Activated CD4-positive, CD25-positive, alpha-beta regulatory T cell treated with anti-CD3 and anti-CD28 coated beads, Interleukin-2, amount 50 U/mL, for 24 hours (primary cell): ENCODE measurements around the gene PHF12.

Experiments
- ATAC-seq, 2 donors: fragments of 150-1000 bp; cut with Tn5 transposase; one replicate each; pipeline ENCODE4 v1.10.0; 2021; ENCODE audit warnings: mild to moderate bottlenecking in 1 of 2, moderate library complexity in 1 of 2

PHF12 gene

DNA sequence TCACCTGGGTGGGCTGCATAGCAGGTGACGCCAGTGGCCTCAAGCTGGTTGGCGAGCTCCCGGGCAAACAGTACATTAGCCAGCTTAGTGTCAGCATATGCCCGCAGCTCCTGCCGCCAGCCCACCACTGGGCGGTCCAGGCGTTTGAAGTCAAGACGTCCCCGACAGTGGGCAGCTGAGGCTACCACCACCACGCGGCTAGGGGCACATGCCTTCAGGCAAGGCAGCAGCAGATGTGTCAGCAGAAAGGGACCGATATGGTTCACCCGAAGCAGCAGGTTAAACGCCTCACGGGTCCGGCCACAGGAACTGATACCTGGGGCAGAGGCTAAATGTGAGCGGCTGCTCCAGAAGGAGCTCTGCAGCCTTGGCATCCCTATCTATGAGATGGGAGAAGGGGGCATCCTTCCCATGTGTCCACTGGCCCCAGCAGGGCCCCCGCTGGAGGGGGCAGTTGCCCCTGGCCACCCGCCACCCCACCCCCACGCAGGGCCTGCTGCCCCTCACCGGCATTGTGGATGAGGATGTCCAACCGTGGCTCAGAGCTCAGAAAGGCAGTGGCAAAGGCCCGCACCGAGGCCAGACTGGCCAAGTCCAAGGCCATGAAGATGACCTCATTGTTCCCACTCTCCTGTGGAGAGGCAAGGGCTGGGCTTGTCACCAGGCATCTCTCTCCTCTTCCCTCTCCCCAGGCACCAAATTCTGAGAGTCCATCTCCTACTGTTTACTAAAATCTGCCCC is 50.2 kb downstream of the PHF12 start:
- ATAC-seq, result no peak

DNA sequence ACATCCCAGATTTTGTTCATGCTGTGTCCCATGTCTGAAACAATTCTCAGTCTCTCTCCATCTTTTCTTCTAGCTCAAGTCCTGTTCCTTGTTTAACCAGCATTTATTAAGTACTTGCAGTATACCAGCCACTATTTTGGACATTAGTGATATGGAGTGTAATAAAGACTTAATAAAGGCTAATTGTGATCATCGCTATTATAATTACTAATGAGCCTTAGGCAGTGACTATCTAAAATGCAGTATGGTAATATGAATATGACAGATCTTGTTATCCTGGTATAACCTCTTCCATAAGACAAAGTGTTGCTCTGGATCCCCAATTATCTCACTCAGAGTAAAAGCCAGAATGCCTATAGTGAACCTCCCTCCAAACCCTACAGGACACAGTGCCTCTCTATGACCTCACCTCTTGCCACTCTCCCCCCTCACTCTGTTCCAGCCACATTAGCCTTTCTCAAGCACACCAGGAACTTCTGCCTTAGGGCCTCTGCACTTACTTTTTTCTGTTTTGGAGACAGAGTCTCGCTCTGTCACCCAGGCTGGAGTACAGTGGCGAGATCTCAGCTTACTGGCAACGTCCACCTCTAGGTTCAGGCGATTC is 52.0 kb downstream of the PHF12 start:
- ATAC-seq, result no peak

DNA sequence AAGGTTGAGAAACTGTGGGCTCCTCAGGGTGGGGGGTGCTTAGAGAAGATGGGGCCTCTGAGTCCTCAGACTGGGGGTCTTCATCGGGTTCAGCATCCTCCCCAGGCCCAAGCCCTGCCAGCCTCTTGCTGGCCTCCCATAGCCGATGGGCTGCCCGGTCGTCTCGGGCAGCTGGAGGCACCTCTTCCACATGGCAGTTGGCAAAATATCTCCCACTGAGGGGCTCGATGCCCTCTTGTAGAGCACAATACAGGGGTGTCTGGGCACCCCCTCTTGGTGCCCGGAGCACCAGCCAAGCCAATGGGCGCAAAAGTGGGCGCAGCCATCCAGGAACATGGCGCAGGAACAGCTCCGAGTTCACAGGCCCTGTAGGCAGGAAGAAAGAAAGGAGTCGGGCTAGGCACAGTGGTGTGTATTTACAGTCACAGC is 52.8 kb downstream of the PHF12 start:
- ATAC-seq, result no peak

DNA sequence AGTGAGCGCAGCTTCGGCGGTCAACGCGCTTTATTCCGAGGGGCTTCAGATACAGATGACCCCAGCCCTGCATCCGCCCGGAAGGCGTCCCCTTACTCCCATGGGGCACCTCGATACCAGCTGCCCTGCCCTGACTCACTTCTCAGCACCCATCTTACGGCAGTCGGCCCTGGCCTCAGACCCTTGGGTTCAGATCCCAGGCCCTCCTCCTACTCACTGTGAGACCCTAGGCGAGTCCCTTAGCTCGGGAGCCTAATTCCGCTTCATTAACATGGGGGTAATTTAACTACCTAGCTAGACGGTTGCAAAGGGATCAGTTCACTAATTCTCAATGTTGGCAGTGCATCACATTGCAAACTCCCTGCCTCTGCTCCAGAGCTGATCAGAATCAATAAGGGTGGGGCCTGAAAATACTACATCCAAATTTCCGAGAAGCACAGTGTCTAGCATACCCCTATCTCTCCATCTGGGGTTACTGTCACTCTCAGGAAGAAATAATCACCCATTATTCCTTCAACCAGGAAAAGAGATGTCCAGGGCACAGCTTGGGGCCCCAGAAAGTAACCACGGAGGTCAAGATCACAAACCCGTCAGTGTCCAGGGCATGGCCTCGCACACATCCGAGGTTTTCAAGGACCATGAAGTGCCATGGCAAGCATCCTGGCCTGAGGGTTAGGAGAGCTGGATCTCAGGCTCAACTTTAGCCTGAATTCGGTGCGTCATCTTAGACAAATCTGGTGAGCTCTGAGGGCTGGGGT is 53.4 kb downstream of the PHF12 start:
- no peak for ATAC-seq

DNA sequence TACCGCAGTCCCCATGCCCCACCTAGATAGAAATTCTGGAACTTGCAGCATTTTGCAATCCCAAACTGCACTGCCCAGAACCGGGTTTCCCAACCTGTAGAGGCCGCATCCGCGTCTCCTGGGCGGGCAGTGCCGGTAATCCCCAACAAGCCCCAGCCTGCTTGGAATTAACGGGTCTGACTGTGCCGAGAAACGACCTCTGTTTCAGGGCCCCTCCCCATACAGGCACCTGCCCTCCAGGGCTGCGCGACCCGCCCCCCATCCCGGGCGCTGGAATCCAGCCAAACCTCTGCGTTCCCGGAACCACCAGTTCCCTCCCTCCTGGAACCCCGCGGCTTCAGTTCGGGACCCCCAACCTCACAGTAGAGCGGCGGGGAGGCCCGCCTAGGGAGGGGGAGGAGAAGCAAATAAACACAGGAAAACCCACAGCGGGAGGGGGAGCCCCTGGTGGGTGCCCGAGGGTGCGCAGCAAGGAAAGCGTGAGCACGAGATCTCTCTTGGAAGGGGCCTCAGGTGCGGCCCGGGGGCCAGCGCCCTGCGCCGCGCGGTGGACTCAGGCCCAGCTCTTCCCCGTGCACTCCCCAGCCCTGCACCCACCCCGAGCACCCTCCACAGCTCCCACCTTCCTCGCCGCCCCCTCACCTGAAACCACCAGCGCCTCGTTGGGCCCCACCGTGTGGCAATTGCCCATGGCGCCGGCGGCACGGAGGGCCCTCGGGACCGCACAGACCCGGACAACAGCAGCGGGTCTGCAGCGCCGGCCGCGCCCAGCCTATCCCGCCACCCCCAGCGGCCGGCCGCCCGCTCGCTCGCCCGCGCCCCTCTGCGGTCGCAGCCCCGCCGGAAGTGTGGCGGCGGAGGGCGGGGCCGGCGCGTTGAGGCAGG is 54.2 kb downstream of the PHF12 start, which contains the start of gene FLOT2:
TSS of gene FLOT2 (minus strand) at position 850 of the 885 bp plus-strand sequence. CDS start at position 691, 159 bp downstream.
- peak; percentile 65 to 66 for ATAC-seq

DNA sequence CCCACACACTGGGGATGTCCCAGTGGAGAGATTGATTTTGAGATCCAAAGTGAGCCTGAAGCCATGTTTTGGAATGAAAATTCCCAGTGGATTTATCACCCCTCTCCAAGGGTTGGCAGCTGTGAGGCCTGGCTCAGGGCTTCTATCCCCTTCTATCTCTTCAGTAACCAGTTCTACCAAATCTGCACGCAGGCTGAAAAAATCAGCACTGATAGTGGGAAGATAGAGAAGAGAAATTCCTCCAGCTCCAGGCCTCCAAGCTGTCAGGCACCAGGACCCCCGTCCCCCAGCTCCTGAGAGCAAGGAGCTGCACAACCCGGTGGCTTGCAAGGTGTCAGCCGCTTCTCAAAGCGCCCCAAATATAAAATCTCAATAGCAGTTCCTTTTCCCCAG is 54.8 kb downstream of the PHF12 start:
- no peak for ATAC-seq

DNA sequence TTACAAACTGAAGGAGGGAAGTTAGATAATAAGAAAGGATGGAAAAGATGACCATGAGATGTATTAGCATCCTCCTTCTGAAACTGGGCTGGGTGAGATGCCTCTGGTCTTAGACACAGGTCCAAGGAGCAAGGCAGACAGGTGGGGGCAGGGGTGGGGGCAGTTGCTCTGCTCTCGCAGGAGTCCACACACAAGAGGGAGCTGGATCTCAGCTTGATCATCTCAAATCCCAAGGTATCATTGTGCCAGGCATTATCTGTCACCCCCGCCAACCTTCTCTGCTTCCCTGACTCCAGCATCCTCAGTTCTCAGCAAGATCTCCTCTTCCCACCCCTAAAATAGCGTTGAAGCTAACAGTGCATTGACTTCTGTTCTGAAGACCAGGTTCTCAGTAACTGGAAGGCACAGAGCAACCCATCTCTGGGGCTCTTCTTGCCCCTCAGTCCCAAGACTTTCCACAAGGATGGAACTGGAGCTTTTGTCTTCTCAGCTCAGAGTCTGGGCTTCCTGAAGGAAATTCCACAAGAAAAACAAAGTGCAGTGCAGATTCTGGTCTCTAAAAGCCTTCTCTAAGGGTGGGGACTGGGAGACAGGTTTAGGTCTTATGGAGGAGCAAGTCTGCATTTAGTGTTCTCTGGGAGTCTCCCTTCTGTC is 55.4 kb downstream of the PHF12 start:
- ATAC-seq, result no peak

DNA sequence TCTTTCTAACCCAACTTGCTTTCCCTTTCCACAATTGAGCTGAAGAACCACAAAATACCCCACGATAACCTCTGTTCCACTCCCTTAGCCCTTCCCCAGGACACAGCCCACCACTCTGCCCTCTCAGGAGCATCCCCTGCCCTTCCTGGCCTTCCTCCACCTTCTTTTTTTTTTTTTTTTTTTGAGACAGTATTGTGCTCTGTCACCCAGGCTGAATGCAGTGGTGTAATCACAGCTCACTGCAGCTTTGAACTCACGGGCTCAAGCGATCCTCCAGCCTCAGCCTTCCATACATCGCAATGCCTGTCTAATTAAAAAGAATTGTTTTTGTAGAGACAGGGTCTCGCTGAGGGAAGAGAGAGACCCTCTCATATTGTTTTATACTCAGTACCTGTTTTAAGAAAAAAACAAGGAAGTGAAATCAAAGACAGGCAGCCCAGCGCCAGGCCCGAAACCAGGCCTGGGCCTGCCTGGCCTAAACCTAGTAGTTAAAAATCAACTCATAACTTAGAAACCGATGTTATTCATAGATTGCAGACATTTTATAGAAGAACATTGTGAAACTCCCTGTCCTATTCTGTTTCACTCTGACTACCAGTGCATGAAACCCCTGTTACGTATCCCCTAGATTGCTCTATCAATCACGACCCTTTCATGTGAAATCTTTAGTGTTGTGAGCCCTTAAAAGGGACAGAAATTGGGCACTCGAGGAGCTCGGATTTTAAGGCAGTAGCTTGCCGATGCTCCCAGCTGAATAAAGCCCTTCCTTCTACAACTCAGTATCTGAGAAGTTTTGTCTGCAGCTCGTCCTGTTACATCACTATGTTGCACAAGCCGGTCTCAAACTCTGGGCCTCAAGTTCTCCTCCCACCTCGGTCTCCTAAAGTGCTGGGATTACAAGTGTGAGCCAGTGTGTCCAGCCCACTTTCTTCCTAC is 57.8 kb downstream of the PHF12 start:
- peak; percentile 42 to 45 for ATAC-seq

DNA sequence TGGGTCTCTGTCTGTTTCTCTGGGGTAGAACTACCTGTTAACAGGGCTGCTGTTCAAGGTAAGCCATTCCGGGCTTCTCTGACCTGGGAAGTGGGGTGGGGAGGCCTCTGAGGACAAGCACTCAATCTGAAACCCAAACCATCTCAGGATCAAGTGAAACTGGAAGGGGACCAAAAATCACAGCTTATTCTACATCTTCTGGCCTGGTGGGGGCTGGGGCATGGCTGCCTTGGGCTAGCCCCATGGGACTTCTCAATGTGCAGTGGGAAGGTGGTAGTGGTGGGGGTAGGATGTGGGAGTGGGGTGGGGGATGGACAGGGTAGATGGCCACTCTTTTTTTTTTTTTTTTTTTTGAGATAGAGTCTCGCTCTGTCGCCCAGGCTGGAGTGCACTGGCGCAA is 59.3 kb downstream of the PHF12 start:
- no peak for ATAC-seq

DNA sequence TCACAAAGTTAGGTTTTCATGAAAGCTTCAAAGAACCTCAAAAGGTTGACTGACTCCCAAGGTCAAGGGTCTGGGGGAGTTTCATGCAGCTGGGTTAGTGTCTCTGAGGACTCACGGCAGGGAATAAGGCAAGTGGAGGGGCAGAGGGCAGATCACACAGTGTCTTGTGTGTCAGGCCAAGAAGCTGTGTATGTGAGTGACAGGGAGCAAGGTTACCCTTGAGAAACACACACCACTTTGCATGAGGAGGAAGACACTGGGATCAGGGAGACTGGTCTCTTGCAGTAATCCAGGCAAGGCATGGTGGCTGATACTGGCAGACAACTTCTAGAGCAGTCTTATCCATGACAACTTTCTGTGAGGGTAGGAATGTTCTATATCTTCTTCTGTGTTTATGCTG is 60.1 kb downstream of the PHF12 start:
- ATAC-seq, result no peak

DNA sequence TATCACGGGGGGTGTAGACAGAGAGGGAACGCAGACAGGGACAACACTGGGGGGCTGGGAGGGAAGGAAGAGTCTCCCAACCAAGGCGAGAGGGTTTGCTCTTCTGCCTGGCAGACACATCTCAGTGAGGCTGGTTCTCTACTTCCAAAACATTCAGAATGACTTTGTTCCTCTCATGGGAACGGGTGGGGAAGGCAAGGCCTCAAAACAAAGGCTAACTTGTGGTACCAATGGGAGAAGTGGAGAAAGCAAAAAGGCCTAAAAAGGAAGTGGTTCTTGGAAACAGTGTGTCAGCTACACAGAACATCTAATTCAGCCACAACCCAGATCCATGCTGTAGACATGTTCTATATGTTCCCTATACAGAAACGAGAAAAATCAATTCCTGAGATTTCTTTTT is 61.3 kb downstream of the PHF12 start:
- ATAC-seq, result no peak

DNA sequence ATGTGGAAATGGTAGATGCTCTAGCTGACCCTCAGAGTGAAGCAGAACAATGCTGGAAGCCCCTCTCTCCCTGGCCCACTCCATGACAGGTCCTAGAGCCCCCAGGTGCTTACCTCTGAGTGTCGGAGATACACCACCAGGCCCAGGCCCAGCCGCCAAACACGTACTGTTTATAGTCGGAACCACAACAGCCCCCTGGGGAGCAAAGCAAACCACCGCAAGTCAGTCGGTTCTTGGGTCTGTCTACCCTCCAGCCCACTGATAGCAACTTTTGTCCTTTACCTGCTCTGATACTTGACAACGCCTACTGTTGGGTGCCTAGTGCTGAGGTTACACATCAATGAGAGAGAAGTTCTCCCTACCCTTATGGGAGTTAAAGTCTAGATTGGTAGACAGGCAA is 62.5 kb downstream of the PHF12 start:
- no peak for ATAC-seq

DNA sequence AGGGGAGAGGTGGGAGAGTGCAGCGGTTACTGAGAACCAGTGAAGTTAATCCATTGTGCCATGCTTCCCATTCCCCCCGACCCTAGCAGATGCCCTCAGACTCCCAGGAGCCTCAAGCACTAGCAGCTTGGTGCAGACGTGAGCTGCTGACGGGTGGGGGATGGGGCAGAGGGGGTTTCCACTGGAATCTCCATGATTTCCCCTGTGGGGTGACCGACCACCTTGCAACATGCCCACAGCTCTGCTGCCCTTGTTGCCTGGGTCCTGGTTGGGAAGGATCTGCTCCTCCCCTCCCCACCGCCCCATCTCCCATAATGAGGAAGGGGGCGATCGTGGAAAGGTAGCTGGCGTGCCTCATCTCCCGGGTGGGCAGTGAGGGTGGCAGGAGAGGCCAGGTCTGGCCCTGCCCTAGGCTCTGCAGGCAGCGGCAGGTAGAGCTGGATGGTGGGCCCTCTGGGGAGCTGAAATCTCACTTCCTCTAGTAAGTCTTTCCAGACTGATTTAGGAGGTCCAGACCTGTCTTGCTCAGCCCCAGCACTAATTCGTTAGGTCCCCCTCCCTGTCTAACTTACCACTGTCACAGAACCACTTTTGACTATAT is 63.3 kb downstream of the PHF12 start:
- no peak for ATAC-seq

DNA sequence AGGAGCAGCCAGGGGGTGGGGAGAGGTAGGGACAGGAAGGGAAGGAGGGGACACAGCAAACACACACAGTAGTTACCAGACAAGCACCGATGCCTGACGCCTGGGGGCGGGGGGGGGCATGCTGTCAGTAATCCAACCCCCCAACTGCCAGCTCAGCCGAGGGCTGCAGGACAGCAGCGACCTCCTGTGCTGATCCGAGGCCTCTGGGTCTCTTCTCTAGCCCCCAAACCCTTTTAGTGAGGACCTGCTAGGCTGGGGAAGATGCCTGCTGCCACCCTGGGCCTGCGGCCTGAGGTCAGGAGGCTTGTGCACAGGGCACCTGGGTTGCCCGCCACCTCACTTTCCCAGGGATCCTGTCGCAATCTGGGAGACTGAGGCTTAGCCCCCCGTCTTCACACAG is 65.4 kb downstream of the PHF12 start:
- no peak for ATAC-seq

DNA sequence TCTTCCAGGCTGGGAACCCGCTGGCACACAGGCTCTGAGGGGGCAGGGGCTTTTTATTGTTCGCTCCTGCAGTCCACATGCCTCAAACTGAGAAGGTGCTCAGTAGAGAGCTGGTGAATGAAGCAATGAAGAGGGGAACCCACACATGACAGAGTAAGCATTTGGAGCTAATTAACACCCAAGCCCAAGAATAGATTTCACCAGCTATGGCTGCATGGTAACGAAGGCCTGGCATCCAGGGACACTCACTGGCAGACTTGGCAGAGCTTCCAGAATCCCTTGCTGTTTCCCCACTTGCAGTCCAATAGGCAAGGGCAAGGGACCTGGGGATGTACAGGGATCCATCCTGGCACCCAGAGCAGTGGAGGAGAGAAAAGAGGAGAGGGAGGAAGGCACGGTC is 66.0 kb downstream of the PHF12 start:
- no peak for ATAC-seq

DNA sequence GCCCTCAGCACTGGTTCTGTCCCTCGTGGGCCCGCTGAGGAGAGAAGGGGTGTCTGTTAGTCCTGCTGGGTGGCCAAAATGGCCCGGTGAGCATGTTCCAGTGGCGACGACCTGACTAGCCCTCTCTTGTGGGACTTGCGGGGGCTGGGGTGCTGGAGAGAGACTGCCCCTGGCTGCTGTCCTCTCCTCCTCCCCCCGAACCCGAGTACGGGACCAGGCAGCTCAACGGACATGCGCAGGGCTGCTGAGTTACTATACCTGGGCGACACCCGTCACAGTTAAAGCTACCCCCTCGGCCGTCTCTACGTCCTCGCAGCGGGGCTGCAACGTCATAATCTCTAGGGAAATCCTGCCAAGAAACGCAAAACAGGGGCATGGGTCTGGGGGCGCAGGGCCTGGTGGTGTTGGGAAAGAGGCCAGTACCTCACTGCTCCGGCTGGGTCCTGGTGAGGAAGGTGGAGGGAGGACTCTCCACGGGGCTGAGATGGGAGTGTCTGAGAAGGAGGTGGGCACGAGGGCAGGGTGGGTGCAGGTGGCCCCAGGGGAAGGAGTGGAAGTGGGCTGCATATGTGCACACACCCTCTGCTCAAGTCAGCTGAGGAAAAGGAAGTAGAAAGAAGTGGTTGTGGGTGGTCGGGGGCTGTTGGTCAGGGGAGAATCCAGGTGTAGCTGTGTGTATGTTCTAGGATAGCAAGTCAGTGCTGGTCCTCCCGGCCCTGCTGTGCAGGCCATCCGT is 67.2 kb downstream of the PHF12 start:
- no peak for ATAC-seq

DNA sequence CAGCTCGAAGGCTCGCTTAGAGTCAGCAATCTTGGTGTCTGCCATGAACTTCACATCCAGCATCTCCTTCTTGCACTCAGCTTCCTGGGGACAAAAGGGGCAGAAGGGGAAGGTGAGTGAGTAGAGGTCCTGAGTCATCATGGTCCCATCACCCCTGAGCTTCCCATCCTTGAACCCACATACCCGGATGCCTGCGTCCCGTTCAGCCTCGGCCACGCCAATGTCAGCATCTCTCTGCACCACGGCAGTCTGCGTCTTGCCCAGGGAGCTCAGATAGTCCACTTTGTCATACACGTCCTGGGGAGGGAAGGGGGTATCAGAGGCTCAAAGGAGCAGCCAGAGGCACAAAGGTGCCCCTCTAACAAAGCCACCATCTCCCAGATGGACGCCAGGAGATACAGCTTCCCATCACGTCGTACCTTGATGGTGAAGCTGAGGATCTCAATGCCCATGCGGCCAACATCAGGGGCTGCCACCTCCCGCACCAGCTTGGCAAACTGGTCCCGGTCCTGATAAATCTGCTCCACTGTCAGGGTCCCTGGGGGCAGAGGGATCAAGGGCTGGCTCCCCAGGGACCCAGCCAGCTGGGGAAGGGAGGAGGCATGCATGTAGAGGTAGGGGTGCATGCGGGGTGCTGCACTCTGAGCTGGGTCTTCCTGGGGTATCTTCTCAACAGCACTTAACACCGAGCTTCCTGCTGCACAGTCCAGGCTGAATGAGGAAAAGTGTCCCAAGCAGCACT is 69.0 kb downstream of the PHF12 start:
- no peak for ATAC-seq

DNA sequence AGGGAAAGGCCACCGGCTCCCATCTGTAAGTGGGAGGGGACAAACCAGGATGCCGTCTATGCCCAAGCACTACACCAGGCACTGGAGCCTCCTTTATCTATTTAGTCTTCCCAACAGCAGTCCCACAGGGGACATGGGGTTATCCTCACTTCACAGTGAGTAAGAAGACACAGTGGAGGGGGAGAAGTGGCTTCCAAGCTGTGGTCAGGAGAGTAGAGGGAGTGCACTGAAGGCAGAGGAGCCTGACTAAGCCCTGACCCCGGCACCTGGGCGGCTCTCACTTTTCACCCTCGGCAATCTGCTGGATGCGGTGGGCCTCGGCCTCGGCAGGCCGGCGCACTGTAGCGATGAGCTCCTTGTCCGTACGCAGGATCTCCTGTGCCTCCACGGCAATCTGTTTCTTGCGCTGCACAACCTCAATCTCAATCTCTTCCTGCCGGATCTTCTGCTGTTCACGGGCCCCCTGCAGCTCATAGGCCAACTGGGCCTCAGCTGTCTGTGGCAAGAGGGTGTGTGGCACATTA is 69.7 kb downstream of the PHF12 start:
- no peak for ATAC-seq

DNA sequence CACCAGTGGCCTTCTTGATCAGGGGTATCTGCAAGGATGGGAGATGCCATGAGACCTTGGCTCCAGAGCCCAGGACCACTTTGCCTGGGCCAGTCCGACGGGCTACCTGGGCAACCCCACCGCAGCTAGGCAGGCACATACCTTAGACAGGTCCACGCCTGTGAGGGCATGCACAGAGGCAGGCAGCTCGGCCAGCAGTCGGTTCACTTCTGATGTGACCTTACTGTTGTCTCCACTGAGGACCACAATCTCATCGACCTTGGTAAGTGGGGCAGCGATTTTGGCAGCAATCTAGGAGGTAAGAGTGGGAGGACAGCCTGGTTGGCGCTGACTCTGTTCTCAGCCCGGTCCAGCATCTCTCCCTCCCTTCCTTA is 70.8 kb downstream of the PHF12 start:
- no peak for ATAC-seq
